Measurements from ENCODE around the gene BTG1.

DNA sequence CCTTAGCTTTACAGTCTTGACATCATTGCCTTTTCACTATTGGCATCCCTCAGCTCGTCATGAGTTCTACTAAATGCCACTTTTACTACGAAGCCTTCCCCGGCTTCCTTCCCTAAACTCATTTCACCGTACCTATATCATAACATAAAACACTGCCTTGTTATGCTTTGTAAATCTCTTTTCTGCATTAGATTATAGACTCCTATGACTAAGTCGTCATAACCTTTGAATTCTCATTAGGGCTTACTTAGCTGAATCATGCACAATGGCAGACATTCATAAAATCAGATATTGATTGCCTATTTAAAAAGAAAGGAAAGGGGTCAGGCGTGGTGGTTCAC lies 21.0 kb downstream of the BTG1 start:
- no peak for TF ChIP-seq EP300 (IDR thresholded peaks at IDR 0.05; ENCODE audit: low read depth)
- TF ChIP-seq, protein P1, sequence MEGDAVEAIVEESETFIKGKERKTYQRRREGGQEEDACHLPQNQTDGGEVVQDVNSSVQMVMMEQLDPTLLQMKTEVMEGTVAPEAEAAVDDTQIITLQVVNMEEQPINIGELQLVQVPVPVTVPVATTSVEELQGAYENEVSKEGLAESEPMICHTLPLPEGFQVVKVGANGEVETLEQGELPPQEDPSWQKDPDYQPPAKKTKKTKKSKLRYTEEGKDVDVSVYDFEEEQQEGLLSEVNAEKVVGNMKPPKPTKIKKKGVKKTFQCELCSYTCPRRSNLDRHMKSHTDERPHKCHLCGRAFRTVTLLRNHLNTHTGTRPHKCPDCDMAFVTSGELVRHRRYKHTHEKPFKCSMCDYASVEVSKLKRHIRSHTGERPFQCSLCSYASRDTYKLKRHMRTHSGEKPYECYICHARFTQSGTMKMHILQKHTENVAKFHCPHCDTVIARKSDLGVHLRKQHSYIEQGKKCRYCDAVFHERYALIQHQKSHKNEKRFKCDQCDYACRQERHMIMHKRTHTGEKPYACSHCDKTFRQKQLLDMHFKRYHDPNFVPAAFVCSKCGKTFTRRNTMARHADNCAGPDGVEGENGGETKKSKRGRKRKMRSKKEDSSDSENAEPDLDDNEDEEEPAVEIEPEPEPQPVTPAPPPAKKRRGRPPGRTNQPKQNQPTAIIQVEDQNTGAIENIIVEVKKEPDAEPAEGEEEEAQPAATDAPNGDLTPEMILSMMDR (IDR thresholded peaks at IDR 0.05): no peak

All from transverse colon (tissue), 3 donors.